HepG2 (cell line): Measurements from ENCODE around the gene EPB41L1. TPM values are rescaled to one million over a fixed set of nuclear protein-coding genes. Genes with fewer than 3 reads are reported as not detected.

Experiments
- ATAC-seq: fragments of 200-7000 bp; cut with Tn5 transposase; 3 replicates; pipeline ENCODE4 v1.9.1; 2020; ENCODE audit warnings: mild to moderate bottlenecking, moderate library complexity
- BruUV-seq: library from RNA; stranded (reverse); fragments of 400-500 nt; replicated peaks from 2 replicates; lab custom pipeline; 2021; lab: Mats Ljungman, UMichigan
- CTCF ChIA-PET: fragments of 300-600 bp; formaldehyde crosslinking; extraction: SDS; loops from one replicate; lab custom pipeline; 2021; ENCODE audit warnings: low total read pairs, inconsistent platforms, low intra/inter-chr PET ratio; lab: Yijun Ruan, JAX
- POLR2A ChIA-PET: fragments of 350-600 bp; sonication (Branson Sonifier 250); formaldehyde crosslinking; loops from one replicate; lab custom pipeline; 2020; ENCODE audit warnings: antibody characterized with exemption, inconsistent platforms; lab: Yijun Ruan, JAX
- DNase-seq: peaks from one replicate; pipeline ENCODE4 v3.0.0-alpha.2; 2015; ENCODE audit warnings: low spot score
- FAIRE-seq: peaks from 3 replicates; lab custom pipeline; 2011; peaks lifted over from hg19 to GRCh38; lab: Jason Lieb, UNC
- H2AFZ ChIP-seq: one replicate; pipeline ENCODE4 v1.6.1; 2011; ENCODE audit warnings: low read length, inconsistent platforms
- H3K27ac ChIP-seq: fragments of 300-600 bp; 3 replicates; pipeline ENCODE4 v1.8.0; 2011; ENCODE audit warnings: mixed run types, mild to moderate bottlenecking, mixed read lengths, low read length, inconsistent platforms; ENCODE audit not compliant: insufficient read depth; ENCODE audit errors: extremely low read length
- H3K27me3 ChIP-seq, 2 experiments: fragments of 200-600 bp in 1 of 2; 2 replicates in 1 of 2; 3 replicates in 1 of 2; pipeline versions ENCODE4 v1.6.0 to v1.8.0; 2011; ENCODE audit warnings: low read length in 2 of 2, mild to moderate bottlenecking in 2 of 2, moderate library complexity in 2 of 2, inconsistent platforms in 1 of 2; ENCODE audit not compliant: insufficient read depth in 2 of 2, control insufficient read depth in 1 of 2
- H3K36me3 ChIP-seq, 2 experiments: fragments of 200-600 bp in 1 of 2; replicated peaks in 1 of 2; 2 replicates in 1 of 2; 3 replicates in 1 of 2; pipeline versions ENCODE4 v1.5.1 to v1.8.0; 2011; ENCODE audit warnings: low read length in 2 of 2, inconsistent platforms in 1 of 2; ENCODE audit not compliant: insufficient read depth in 2 of 2, control insufficient read depth in 1 of 2
- H3K4me1 ChIP-seq: 2 replicates; pipeline ENCODE4 v1.5.1; 2012; ENCODE audit warnings: low read length, inconsistent platforms; ENCODE audit not compliant: insufficient read depth
- H3K4me2 ChIP-seq: 2 replicates; pipeline ENCODE4 v1.6.0; 2011; ENCODE audit warnings: low read depth, low read length, inconsistent platforms
- H3K4me3 ChIP-seq, 3 experiments: fragments of 200-600 bp in 1 of 3; sonication (generic), shearing (Covaris generic) in 1 of 3; replicated peaks in 1 of 3; 2 replicates each; pipeline ENCODE4 v1.5.1; 2011 to 2016; ENCODE audit warnings: low read length in 3 of 3, inconsistent platforms in 2 of 3, low read depth in 2 of 3, mild to moderate bottlenecking in 2 of 3, control low read depth in 1 of 3, mixed read lengths in 1 of 3; ENCODE audit not compliant: insufficient read depth in 1 of 3
- H3K79me2 ChIP-seq: one replicate; pipeline ENCODE4 v1.6.1; 2011; ENCODE audit warnings: low read length, inconsistent platforms; ENCODE audit not compliant: insufficient read depth
- H3K9ac ChIP-seq: 2 replicates; pipeline ENCODE4 v1.6.0; 2011; ENCODE audit warnings: mild to moderate bottlenecking, low read depth, low read length, inconsistent platforms; ENCODE audit not compliant: insufficient read depth
- H3K9me3 ChIP-seq: 2 replicates; pipeline ENCODE4 v1.5.1; 2012; ENCODE audit warnings: mild to moderate bottlenecking, low read length
- H4K20me1 ChIP-seq: 2 replicates; pipeline ENCODE4 v1.6.0; 2011; ENCODE audit warnings: inconsistent platforms, mild to moderate bottlenecking, low read length, moderate library complexity; ENCODE audit not compliant: insufficient read depth
- CREBL2 ChIP-seq: sonication (generic); formaldehyde crosslinking; IDR thresholded peaks from 2 replicates; pipeline ENCODE4 v1.8.1; 2023; ENCODE audit warnings: missing genetic modification reagents, mild to moderate bottlenecking, borderline replicate concordance
- MAFF ChIP-seq: IDR thresholded peaks from 2 replicates; pipeline ENCODE4 v1.6.1; 2011; ENCODE audit warnings: low read depth, low read length, improper control_type of control experiment
- NFYC ChIP-seq: IDR thresholded peaks from 2 replicates; pipeline ENCODE4 v1.6.1; 2016; ENCODE audit warnings: missing genetic modification reagents, missing compliant biosample characterization
- RELA ChIP-seq: sonication (generic); formaldehyde crosslinking; IDR thresholded peaks from 2 replicates; pipeline ENCODE4 v1.4.0; 2020; ENCODE audit warnings: missing genetic modification reagents
- SRSF9 ChIP-seq: fragments of 200-400 bp; formaldehyde crosslinking; IDR thresholded peaks from 2 replicates; pipeline ENCODE4 v1.6.1; 2018; ENCODE audit warnings: borderline replicate concordance, mild to moderate bottlenecking, low read depth, low read length; ENCODE audit not compliant: insufficient read depth, poor library complexity, severe bottlenecking
- TGIF2 ChIP-seq: IDR thresholded peaks from 2 replicates; pipeline ENCODE4 v1.6.1; 2016; ENCODE audit warnings: control low read depth, missing compliant biosample characterization
- ZKSCAN8 ChIP-seq: IDR thresholded peaks from 2 replicates; pipeline ENCODE4 v1.6.1; 2016; ENCODE audit warnings: borderline replicate concordance, missing genetic modification reagents, missing compliant biosample characterization
- ZNF646 ChIP-seq: sonication (generic); formaldehyde crosslinking; IDR thresholded peaks from 2 replicates; pipeline ENCODE4 v1.9.0; 2021; ENCODE audit warnings: mild to moderate bottlenecking, missing genetic modification reagents
- WGBS: methylation state at CpG from one replicate; pipeline ENCODE4 v1.1.6; 2017; ENCODE audit warnings: low lambda C conversion rate; 5-methylcytosine and 5-hydroxymethylcytosine counted together
- in situ Hi-C: cut with HindIII; loops from 2 replicates; pipeline ENCODE4 v1.10.0; 2017; ENCODE audit warnings: low pct_unique_long_range_greater_than_20kb; ENCODE audit not compliant: extremely low pct_ligation_motif_present
- intact Hi-C: fragments of 100-400 bp; cut with micrococcal nuclease; formaldehyde crosslinking; loops from one replicate; pipeline ENCODE4 v1.10.0; 2022; ENCODE audit not compliant: unreplicated experiment
- polyA plus RNA-seq, 8 experiments: library from polyadenylated mRNA; depleted of rRNA in 3 of 8; stranded (reverse) in 7 of 8; unstranded in 1 of 8; fragments of >200 nt; fragmentation: Illumina TruSeq in 4 of 8; extraction: Trizol in 4 of 8; gene quantifications; 2 replicates each; pipeline versions ENCODE4 v1.2.1 to v1.2.3, GENCODE V29; 2011 to 2016; ENCODE audit warnings: low read depth in 4 of 8, missing spikeins in 1 of 8, mixed read lengths in 1 of 8; ENCODE audit not compliant: insufficient read depth in 1 of 8
- total RNA-seq, 5 experiments: library from RNA; depleted of rRNA; stranded (reverse); fragments of >200 nt; fragmentation: Illumina TruSeq; extraction: Trizol; gene quantifications; 2 replicates each; pipeline ENCODE4 v1.2.3, GENCODE V29; 2016; ENCODE audit warnings: low read depth in 1 of 5

The EPB41L1 gene
- total and polyA plus RNA-seq, 2 of the 13 experiments (the other 11 are each of a cell fraction or from before 2014, with no cell fraction given) = 16.7 to 39.0 TPM

GRCh38 chr20:36228770-36229169, 74.2 kb downstream of the EPB41L1 start:
- Histone ChIP-seq H4K20me1 (no peaks in the 10 kb centered on the region), H3K9ac (no peak overlapping the region), H3K79me2 (no peaks in the 10 kb centered on the region), H3K4me1 (no peaks in the 10 kb centered on the region), H3K27me3 (no peaks in the 10 kb centered on the region), H3K9me3 (no peaks in the 10 kb centered on the region), H3K27ac (no peak overlapping the region), H2AFZ (no peak overlapping the region), H3K4me3 (no peak overlapping the region), H3K36me3 (peaks cover 8 to 16% of the 10 kb centered on the region in 2 experiments; a peak in 3 of 5 replicates), H3K4me2 (no peak overlapping the region)
- ATAC-seq = no peak
- intact Hi-C loops = no loop called here
- no peak for DNase-seq
- POLR2A ChIA-PET = no interaction called here
- WGBS = 78% methylated on average over 6 of the region's 6 CpGs
- no peak for FAIRE-seq
- in situ Hi-C loops = no loop called here
- TF ChIP-seq RELA (CRISPR knock-in tag) = no peak
- no peak for TF ChIP-seq NFYC (CRISPR knock-in tag)
- no peak for TF ChIP-seq TGIF2 (CRISPR knock-in tag)
- no peak for TF ChIP-seq SRSF9
- no peak for TF ChIP-seq ZKSCAN8 (CRISPR knock-in tag)
- no peak for TF ChIP-seq MAFF
- TF ChIP-seq ZNF646 = no peak
- TF ChIP-seq CREBL2 (CRISPR knock-in tag) = no peak
- CTCF ChIA-PET = no interaction called here
- BruUV-seq = no TSS peak
